22Rv1 (cell line): ENCODE data around the gene SAMSN1.

Experiments
- CTCF ChIP-seq: fragments of 450-650 bp; IDR thresholded peaks from 2 replicates; pipeline ENCODE4 v1.5.1; 2017; ENCODE audit warnings: mild to moderate bottlenecking
- ZFX ChIP-seq: fragments of 450-650 bp; IDR thresholded peaks from 2 replicates; pipeline ENCODE4 v1.6.1; 2017; ENCODE audit warnings: antibody characterized with exemption, borderline replicate concordance

DNA sequence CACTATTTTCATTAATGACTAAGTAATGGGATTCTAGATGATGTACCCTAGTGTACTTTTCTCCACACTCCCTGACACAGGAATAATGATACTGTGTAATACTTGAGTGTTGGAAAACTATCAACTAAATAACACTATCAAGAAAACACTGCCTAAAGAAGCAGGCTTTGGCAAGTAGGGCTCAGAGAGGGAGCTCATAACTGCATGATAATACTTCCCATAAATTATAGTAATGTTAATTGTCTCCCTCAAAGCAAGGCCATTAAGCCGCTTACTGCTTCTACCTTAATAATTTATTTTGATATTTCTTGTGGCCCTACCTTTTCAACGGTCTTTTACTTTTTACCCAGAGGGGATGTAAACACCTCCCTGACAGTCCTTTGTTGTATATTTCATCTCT lies 69.0 kb downstream of the SAMSN1 start:
- TF ChIP-seq CTCF (no peak), ZFX (no peak)
